Measurements from ENCODE around the gene NUDT14. TPM values are rescaled to one million over a fixed set of nuclear protein-coding genes. Genes with fewer than 3 reads are reported as not detected.
A peak's percentile ranks its signal among the peaks of the same experiment; 100 is the strongest.

The NUDT14 gene
- total and polyA plus RNA-seq, 2 donors from 2014 or later: 48.6 to 59.1 TPM

DNA sequence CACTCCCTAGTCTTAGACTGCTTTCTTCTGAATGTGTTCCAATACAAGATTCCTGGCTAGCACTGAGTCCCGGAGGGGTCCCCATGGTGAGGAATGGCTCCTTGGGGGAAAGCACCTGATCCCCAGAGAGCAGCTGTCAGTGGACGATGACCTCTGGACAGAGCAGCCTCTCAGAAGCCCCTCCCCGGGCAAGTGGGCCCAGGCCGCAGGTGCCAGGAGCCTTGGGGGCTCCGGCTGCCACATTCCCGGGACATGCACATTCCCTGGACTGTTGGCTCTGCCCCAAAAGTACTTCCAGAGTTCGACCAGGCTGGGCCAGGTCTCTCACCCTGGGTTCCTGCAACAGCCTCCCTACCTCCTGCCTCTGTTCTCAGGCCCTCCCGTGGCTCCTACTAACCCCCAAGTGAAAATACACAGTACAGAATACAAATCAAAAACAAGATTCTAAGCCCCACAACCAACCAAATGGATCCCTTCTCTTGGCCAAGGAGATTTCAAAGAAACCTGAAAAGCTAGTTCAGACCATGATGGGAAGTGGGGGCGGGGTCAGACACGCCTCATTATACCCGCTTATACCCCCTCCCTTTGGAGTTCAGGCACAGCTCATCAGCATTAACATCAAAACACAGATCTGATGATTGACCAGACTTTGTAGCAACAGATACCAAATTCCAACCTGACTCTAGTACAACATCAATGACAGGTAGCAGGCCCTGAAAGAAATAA is 43.9 kb upstream of the NUDT14 start:
- TF ChIP-seq, protein P1, sequence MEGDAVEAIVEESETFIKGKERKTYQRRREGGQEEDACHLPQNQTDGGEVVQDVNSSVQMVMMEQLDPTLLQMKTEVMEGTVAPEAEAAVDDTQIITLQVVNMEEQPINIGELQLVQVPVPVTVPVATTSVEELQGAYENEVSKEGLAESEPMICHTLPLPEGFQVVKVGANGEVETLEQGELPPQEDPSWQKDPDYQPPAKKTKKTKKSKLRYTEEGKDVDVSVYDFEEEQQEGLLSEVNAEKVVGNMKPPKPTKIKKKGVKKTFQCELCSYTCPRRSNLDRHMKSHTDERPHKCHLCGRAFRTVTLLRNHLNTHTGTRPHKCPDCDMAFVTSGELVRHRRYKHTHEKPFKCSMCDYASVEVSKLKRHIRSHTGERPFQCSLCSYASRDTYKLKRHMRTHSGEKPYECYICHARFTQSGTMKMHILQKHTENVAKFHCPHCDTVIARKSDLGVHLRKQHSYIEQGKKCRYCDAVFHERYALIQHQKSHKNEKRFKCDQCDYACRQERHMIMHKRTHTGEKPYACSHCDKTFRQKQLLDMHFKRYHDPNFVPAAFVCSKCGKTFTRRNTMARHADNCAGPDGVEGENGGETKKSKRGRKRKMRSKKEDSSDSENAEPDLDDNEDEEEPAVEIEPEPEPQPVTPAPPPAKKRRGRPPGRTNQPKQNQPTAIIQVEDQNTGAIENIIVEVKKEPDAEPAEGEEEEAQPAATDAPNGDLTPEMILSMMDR (IDR thresholded peaks at IDR 0.05; ENCODE audit: borderline replicate concordance, extremely low read depth, insufficient read depth): no peak
- H3K9ac ChIP-seq (ENCODE audit: low read length in 3 of 3): no peak overlapping the region
- H3K36me3 ChIP-seq (ENCODE audit: control insufficient read depth in 2 of 3, insufficient read depth in 3 of 3, low read length in 3 of 3): peaks cover 0 to 9% (median 0%) of the 10 kb centered on the region in 3 donors
- H3K27me3 ChIP-seq (ENCODE audit: control insufficient read depth, insufficient read depth, low read length): no peaks in the 10 kb centered on the region
- FAIRE-seq: no peak
- H3K4me3 ChIP-seq (ENCODE audit: low read length in 3 of 3): no peak overlapping the region
- peak overlapping the region in 1 of 2 donors; percentile 61 for H3K27ac ChIP-seq (ENCODE audit: low read depth in 2 of 2, low read length in 2 of 2)
- no peaks in the 10 kb centered on the region for H3K9me3 ChIP-seq (ENCODE audit: control insufficient read depth in 2 of 3, insufficient read depth in 1 of 3, low read length in 3 of 3)
- intact Hi-C loops (cut with DNase I): no loop called here
- H3K4me1 ChIP-seq (ENCODE audit: control insufficient read depth in 2 of 3, insufficient read depth in 2 of 3, low read depth in 1 of 3, low read length in 3 of 3): peaks cover 0 to 15% (median 13%) of the 10 kb centered on the region in 3 donors
- DNase-seq: peak in 3 of 5 donors; percentile 59 to 74 (median 74)

DNA sequence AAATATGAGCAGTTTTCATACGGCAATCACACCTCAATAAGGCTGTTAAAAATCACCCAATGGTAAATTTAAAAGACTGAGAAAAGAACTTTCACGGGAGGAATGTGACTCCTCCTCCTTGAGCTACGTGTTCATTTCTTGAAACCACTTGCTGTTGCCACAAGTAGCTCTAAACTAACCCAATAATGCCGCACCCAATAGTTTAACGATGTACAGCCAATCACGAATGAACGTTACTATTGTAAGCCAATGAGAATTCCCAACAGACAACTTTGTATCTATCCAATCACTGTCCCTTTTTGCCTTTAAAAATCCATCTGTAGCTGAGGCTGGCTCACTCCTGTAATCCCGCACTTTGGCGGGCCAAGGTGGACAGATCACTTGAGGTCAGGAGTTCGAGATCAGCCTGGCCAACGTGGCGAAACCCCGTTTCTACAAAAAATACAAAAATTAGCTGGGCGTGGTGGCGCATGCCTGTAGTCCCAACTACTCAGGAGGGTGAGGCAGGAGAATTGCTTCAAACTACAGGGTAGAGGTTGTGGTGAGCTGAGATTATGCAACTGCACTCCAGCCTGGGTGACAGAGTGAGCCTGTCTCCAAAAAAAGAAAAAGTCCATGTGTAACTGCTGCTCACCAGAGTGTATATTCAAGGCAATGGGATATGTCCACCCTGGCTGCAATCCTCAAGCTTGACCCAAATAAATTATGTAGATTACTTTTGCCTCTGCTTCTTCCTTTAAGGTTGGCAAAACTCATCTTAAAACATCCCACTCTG is 42.8 kb upstream of the NUDT14 start:
- H3K27ac ChIP-seq (ENCODE audit: low read depth in 2 of 2, low read length in 2 of 2): no peak overlapping the region
- no peaks in the 10 kb centered on the region for H3K27me3 ChIP-seq (ENCODE audit: control insufficient read depth, insufficient read depth, low read length)
- H3K36me3 ChIP-seq (ENCODE audit: control insufficient read depth in 2 of 3, insufficient read depth in 3 of 3, low read length in 3 of 3): peaks cover 0 to 9% (median 0%) of the 10 kb centered on the region in 3 donors
- H3K4me1 ChIP-seq (ENCODE audit: control insufficient read depth in 2 of 3, insufficient read depth in 2 of 3, low read depth in 1 of 3, low read length in 3 of 3): peaks cover 0 to 15% (median 13%) of the 10 kb centered on the region in 3 donors
- no peak for FAIRE-seq
- H3K4me3 ChIP-seq (ENCODE audit: low read length in 3 of 3): no peak overlapping the region
- TF ChIP-seq, protein P1 (IDR thresholded peaks at IDR 0.05; ENCODE audit: borderline replicate concordance, extremely low read depth, insufficient read depth): no peak
- H3K9ac ChIP-seq (ENCODE audit: low read length in 3 of 3): no peak overlapping the region
- no peaks in the 10 kb centered on the region for H3K9me3 ChIP-seq (ENCODE audit: control insufficient read depth in 2 of 3, insufficient read depth in 1 of 3, low read length in 3 of 3)
- no peak for DNase-seq
- intact Hi-C loops (cut with DNase I): no loop called here

DNA sequence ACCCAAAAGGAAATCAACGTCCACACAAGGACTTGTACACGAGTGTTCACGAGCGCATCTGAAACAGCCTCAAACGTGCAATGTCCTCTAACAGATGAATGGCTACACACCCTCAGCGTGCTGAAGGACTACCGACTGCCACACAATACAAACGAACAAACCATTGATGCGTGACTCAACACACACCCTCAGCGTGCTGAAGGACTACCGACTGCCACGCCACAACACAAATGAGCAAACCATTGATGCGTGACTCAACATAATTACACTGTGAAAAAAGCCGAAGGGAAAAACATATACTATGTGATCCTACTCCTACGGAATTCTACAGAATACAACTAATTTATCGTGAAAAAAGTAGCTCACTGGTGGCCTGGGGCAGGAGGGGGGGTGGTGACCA is 42.1 kb upstream of the NUDT14 start:
- intact Hi-C loops (cut with DNase I): no loop called here
- Histone ChIP-seq H3K9ac (ENCODE audit: low read length in 3 of 3) (no peak overlapping the region), H3K27ac (ENCODE audit: low read depth in 2 of 2, low read length in 2 of 2) (no peak overlapping the region), H3K4me3 (ENCODE audit: low read length in 3 of 3) (no peak overlapping the region), H3K4me1 (ENCODE audit: control insufficient read depth in 2 of 3, insufficient read depth in 2 of 3, low read depth in 1 of 3, low read length in 3 of 3) (peaks cover 0 to 15% (median 13%) of the 10 kb centered on the region in 3 donors), H3K36me3 (ENCODE audit: control insufficient read depth in 2 of 3, insufficient read depth in 3 of 3, low read length in 3 of 3) (peaks cover 0 to 14% (median 2%) of the 10 kb centered on the region in 3 donors), H3K27me3 (ENCODE audit: control insufficient read depth, insufficient read depth, low read length) (no peaks in the 10 kb centered on the region), H3K9me3 (ENCODE audit: control insufficient read depth in 2 of 3, insufficient read depth in 1 of 3, low read length in 3 of 3) (no peaks in the 10 kb centered on the region)
- peak; percentile 17 for FAIRE-seq
- TF ChIP-seq, protein P1 (IDR thresholded peaks at IDR 0.05; ENCODE audit: borderline replicate concordance, extremely low read depth, insufficient read depth): no peak
- peak in 3 of 5 donors; percentile 45 to 70 (median 64) for DNase-seq

All from kidney (tissue), 14 donors.